HEK293 (cell line): ENCODE measurements around the gene ZNF471.

ENCODE experiments used
- MZF1 ChIP-seq: fragments of 450-650 bp; formaldehyde crosslinking; IDR thresholded peaks from 2 replicates; pipeline ENCODE4 v1.5.1; 2017; ENCODE audit warnings: missing biosample characterization, missing genetic modification characterization, borderline replicate concordance
- PRDM2 ChIP-seq: fragments of 450-650 bp; formaldehyde crosslinking; IDR thresholded peaks from 2 replicates; pipeline ENCODE4 v1.5.1; 2016; ENCODE audit warnings: missing biosample characterization, missing genetic modification characterization, borderline replicate concordance
- TSHZ1 ChIP-seq: fragments of 450-650 bp; formaldehyde crosslinking; IDR thresholded peaks from 2 replicates; pipeline ENCODE4 v1.5.1; 2016; ENCODE audit warnings: missing biosample characterization, missing genetic modification characterization, borderline replicate concordance
- ZBTB17 ChIP-seq: fragments of 450-650 bp; formaldehyde crosslinking; IDR thresholded peaks from 2 replicates; pipeline ENCODE4 v1.5.1; 2016; ENCODE audit warnings: missing biosample characterization, missing genetic modification characterization
- ZBTB8A ChIP-seq: fragments of 450-650 bp; formaldehyde crosslinking; IDR thresholded peaks from 2 replicates; pipeline ENCODE4 v1.5.1; 2016; ENCODE audit warnings: missing biosample characterization, missing genetic modification characterization
- ZFP41 ChIP-seq: fragments of 450-650 bp; formaldehyde crosslinking; IDR thresholded peaks from 2 replicates; pipeline ENCODE4 v1.5.1; 2016; ENCODE audit warnings: missing biosample characterization, missing genetic modification characterization, borderline replicate concordance
- ZNF114 ChIP-seq: fragments of 450-650 bp; formaldehyde crosslinking; IDR thresholded peaks from 2 replicates; pipeline ENCODE4 v1.5.0; 2017; ENCODE audit warnings: missing biosample characterization, missing genetic modification characterization
- ZNF157 ChIP-seq: fragments of 450-650 bp; formaldehyde crosslinking; IDR thresholded peaks from 2 replicates; pipeline ENCODE4 v1.5.1; 2016; ENCODE audit warnings: missing biosample characterization, missing genetic modification characterization
- ZNF292 ChIP-seq: fragments of 450-650 bp; formaldehyde crosslinking; IDR thresholded peaks from 2 replicates; pipeline ENCODE4 v1.5.1; 2016; ENCODE audit warnings: low read depth, missing biosample characterization, missing genetic modification characterization, borderline replicate concordance
- ZNF423 ChIP-seq: fragments of 450-650 bp; formaldehyde crosslinking; IDR thresholded peaks from 2 replicates; pipeline ENCODE4 v1.5.1; 2016; ENCODE audit warnings: missing biosample characterization, missing genetic modification characterization
- ZNF501 ChIP-seq: fragments of 450-650 bp; formaldehyde crosslinking; IDR thresholded peaks from 2 replicates; pipeline ENCODE4 v1.5.1; 2016; ENCODE audit warnings: missing biosample characterization, missing genetic modification characterization
- ZNF548 ChIP-seq: fragments of 450-650 bp; formaldehyde crosslinking; IDR thresholded peaks from 2 replicates; pipeline ENCODE4 v1.5.1; 2016; ENCODE audit warnings: missing biosample characterization, missing genetic modification characterization
- ZNF610 ChIP-seq: fragments of 450-650 bp; formaldehyde crosslinking; IDR thresholded peaks from 2 replicates; pipeline ENCODE4 v1.5.1; 2016; ENCODE audit warnings: missing biosample characterization, missing genetic modification characterization, borderline replicate concordance
- ZNF792 ChIP-seq: fragments of 450-650 bp; formaldehyde crosslinking; IDR thresholded peaks from 2 replicates; pipeline ENCODE4 v1.5.1; 2016; ENCODE audit warnings: missing biosample characterization, missing genetic modification characterization
- ZSCAN18 ChIP-seq: fragments of 450-650 bp; formaldehyde crosslinking; IDR thresholded peaks from 2 replicates; pipeline ENCODE4 v1.5.1; 2016; ENCODE audit warnings: missing biosample characterization, missing genetic modification characterization
- TF ChIP-seq, protein P1 (sequence below): fragments of 450-650 bp; formaldehyde crosslinking; IDR thresholded peaks from 2 replicates; pipeline ENCODE4 v1.5.1; 2016; ENCODE audit warnings: missing biosample characterization, missing genetic modification characterization
- TF ChIP-seq, protein P2 (sequence below): fragments of 450-650 bp; formaldehyde crosslinking; IDR thresholded peaks from 2 replicates; pipeline ENCODE4 v1.5.1; 2016; ENCODE audit warnings: missing biosample characterization, missing genetic modification characterization
- TF ChIP-seq, protein P3 (sequence below): fragments of 450-650 bp; formaldehyde crosslinking; IDR thresholded peaks from 2 replicates; pipeline ENCODE4 v1.5.0; 2017; ENCODE audit warnings: missing biosample characterization, missing genetic modification characterization, borderline replicate concordance

Gene ZNF471

GRCh38 chr19:56507446-56508289 lies at the start of gene ZNF471 (continued):
- TF ChIP-seq, protein P1, sequence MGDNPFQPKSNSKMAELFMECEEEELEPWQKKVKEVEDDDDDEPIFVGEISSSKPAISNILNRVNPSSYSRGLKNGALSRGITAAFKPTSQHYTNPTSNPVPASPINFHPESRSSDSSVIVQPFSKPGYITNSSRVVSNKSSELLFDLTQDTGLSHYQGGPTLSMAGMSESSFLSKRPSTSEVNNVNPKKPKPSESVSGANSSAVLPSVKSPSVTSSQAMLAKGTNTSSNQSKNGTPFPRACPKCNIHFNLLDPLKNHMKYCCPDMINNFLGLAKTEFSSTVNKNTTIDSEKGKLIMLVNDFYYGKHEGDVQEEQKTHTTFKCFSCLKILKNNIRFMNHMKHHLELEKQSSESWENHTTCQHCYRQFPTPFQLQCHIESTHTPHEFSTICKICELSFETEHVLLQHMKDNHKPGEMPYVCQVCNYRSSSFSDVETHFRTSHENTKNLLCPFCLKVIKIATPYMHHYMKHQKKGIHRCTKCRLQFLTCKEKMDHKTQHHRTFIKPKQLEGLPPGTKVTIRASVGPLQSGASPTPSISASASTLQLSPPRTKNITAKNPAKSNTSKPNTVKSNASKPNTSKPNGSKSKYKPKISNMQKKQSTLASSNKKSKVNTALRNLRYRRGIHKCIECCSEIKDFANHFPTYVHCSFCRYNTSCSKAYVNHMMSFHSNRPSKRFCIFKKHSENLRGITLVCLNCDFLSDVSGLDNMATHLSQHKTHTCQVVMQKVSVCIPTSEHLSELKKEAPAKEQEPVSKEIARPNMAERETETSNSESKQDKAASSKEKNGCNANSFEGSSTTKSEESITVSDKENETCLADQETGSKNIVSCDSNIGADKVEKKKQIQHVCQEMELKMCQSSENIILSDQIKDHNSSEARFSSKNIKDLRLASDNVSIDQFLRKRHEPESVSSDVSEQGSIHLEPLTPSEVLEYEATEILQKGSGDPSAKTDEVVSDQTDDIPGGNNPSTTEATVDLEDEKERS, result no peak; the same call in none of the 2 replicates
- no peak for TF ChIP-seq PRDM2 (tag by site-specific recombination)
- TF ChIP-seq, protein P2, sequence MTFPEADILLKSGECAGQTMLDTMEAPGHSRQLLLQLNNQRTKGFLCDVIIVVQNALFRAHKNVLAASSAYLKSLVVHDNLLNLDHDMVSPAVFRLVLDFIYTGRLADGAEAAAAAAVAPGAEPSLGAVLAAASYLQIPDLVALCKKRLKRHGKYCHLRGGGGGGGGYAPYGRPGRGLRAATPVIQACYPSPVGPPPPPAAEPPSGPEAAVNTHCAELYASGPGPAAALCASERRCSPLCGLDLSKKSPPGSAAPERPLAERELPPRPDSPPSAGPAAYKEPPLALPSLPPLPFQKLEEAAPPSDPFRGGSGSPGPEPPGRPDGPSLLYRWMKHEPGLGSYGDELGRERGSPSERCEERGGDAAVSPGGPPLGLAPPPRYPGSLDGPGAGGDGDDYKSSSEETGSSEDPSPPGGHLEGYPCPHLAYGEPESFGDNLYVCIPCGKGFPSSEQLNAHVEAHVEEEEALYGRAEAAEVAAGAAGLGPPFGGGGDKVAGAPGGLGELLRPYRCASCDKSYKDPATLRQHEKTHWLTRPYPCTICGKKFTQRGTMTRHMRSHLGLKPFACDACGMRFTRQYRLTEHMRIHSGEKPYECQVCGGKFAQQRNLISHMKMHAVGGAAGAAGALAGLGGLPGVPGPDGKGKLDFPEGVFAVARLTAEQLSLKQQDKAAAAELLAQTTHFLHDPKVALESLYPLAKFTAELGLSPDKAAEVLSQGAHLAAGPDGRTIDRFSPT, result no peak
- TF ChIP-seq ZBTB8A (tag by site-specific recombination), result peak; percentile 92
- TF ChIP-seq ZFP41 (tag by site-specific recombination), result no peak
- TF ChIP-seq ZNF114 (tag by site-specific recombination), result no peak
- TF ChIP-seq ZNF292 (tag by site-specific recombination), result no peak
- TF ChIP-seq ZBTB17 (tag by site-specific recombination), result peak; percentile 80
- TF ChIP-seq ZNF157 (tag by site-specific recombination), result no peak
- TF ChIP-seq ZSCAN18, result 0 out of 2 replicates have a peak, but pooled peaks have one; percentile 30
- TF ChIP-seq ZNF792 (tag by site-specific recombination), result 0 out of 2 replicates have a peak, but pooled peaks have one; percentile 18
- TF ChIP-seq, protein P3, sequence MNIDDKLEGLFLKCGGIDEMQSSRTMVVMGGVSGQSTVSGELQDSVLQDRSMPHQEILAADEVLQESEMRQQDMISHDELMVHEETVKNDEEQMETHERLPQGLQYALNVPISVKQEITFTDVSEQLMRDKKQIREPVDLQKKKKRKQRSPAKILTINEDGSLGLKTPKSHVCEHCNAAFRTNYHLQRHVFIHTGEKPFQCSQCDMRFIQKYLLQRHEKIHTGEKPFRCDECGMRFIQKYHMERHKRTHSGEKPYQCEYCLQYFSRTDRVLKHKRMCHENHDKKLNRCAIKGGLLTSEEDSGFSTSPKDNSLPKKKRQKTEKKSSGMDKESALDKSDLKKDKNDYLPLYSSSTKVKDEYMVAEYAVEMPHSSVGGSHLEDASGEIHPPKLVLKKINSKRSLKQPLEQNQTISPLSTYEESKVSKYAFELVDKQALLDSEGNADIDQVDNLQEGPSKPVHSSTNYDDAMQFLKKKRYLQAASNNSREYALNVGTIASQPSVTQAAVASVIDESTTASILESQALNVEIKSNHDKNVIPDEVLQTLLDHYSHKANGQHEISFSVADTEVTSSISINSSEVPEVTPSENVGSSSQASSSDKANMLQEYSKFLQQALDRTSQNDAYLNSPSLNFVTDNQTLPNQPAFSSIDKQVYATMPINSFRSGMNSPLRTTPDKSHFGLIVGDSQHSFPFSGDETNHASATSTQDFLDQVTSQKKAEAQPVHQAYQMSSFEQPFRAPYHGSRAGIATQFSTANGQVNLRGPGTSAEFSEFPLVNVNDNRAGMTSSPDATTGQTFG (tag by site-specific recombination), result no peak
- TF ChIP-seq ZNF548, result no peak; the same call in 1 of the 2 replicates
- TF ChIP-seq TSHZ1 (tag by site-specific recombination), result no peak
- TF ChIP-seq ZNF610 (tag by site-specific recombination), result no peak; the same call in 1 of the 2 replicates
- no peak for TF ChIP-seq MZF1 (tag by site-specific recombination)
- no peak for TF ChIP-seq ZNF423 (tag by site-specific recombination)
- TF ChIP-seq ZNF501, result peak; percentile 63; the same call in 1 of the 2 replicates
